Hepatocyte (in vitro differentiated cells): Measurements from ENCODE around the gene ATXN2.

Experiments used
- EZH2 ChIP-seq: fragments of 200-600 bp; sonication (generic); IDR thresholded peaks from 2 replicates; pipeline ENCODE4 v1.6.1; 2016; ENCODE audit warnings: antibody characterized with exemption, mild to moderate bottlenecking, borderline replicate concordance
- TF ChIP-seq, protein P1 (sequence below): fragments of 200-600 bp; sonication (generic); IDR thresholded peaks from 2 replicates; pipeline ENCODE4 v1.5.1; 2016; ENCODE audit warnings: antibody characterized with exemption, mild to moderate bottlenecking; ENCODE audit not compliant: poor library complexity

DNA sequence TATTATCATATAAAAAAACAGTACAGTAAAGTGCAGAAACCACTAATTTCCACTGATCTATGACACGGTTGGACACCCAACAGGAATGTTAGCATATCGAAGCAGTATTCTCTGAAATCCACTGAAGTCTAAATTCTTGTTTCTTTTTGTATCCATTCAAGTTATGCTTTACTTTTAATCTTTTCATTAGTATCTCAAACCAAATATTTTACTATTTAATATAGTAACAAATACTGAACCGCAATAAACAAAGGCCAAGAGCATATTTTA lies 41.1 kb downstream of the ATXN2 start:
- TF ChIP-seq, protein P1, sequence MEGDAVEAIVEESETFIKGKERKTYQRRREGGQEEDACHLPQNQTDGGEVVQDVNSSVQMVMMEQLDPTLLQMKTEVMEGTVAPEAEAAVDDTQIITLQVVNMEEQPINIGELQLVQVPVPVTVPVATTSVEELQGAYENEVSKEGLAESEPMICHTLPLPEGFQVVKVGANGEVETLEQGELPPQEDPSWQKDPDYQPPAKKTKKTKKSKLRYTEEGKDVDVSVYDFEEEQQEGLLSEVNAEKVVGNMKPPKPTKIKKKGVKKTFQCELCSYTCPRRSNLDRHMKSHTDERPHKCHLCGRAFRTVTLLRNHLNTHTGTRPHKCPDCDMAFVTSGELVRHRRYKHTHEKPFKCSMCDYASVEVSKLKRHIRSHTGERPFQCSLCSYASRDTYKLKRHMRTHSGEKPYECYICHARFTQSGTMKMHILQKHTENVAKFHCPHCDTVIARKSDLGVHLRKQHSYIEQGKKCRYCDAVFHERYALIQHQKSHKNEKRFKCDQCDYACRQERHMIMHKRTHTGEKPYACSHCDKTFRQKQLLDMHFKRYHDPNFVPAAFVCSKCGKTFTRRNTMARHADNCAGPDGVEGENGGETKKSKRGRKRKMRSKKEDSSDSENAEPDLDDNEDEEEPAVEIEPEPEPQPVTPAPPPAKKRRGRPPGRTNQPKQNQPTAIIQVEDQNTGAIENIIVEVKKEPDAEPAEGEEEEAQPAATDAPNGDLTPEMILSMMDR = no peak
- no peak for TF ChIP-seq EZH2
